HCT116 (cell line): ENCODE results near the gene TTC21B. TPM values are rescaled to one million over a fixed set of nuclear protein-coding genes. Genes with fewer than 3 reads are reported as not detected.

Source experiments
- ATAC-seq: fragments of 200-7000 bp; cut with Tn5 transposase; 2 replicates; pipeline ENCODE4 v1.9.1; 2020; ENCODE audit warnings: mild to moderate bottlenecking, moderate library complexity
- BruUV-seq: library from RNA; stranded (reverse); fragments of 400-500 nt; replicated peaks from 2 replicates; lab custom pipeline; 2021; lab: Mats Ljungman, UMichigan
- CTCF ChIA-PET: fragments of 300-600 bp; sonication (Branson Sonifier 250); formaldehyde crosslinking; loops from one replicate; lab custom pipeline; 2021; ENCODE audit warnings: antibody characterized with exemption; lab: Charles Lee
- POLR2A ChIA-PET: fragments of 300-600, 350-600 bp; sonication (Branson Sonifier 250); formaldehyde crosslinking; loops from one replicate; lab custom pipeline; 2021; ENCODE audit warnings: antibody characterized with exemption; lab: Charles Lee
- RAD21 ChIA-PET, 2 experiments: fragments of 300-600 bp; sonication (Branson Sonifier 250); formaldehyde crosslinking; loops; one replicate each; lab custom pipeline; 2023; ENCODE audit warnings: low total read pairs in 2 of 2; ENCODE audit not compliant: uncharacterized antibody in 2 of 2, unreplicated experiment in 2 of 2, low non-redundant PET in 1 of 2; lab: Charles Lee
- DNase-seq: peaks from one replicate; pipeline ENCODE4 v3.0.0-alpha.2; 2010; ENCODE audit warnings: low read depth, low spot score
- H2AFZ ChIP-seq: fragments of 200-600 bp; shearing (Covaris generic), sonication (generic); 2 replicates; pipeline ENCODE4 v1.6.1; 2017; ENCODE audit warnings: low read depth, mixed run types, mixed read lengths, antibody characterized with exemption, low read length; ENCODE audit not compliant: poor library complexity, severe bottlenecking
- H3K27ac ChIP-seq: 2 replicates; pipeline ENCODE4 v1.5.1; 2012; ENCODE audit warnings: low read depth, low read length
- H3K27me3 ChIP-seq: fragments of 200-600 bp; sonication (generic); 2 replicates; pipeline ENCODE4 v1.6.1; 2016; ENCODE audit warnings: mixed run types, low read length, mixed read lengths; ENCODE audit not compliant: insufficient read depth
- H3K36me3 ChIP-seq, 2 experiments: fragments of 200-500 bp in 1 of 2; fragments of 200-600 bp in 1 of 2; sonication (Bioruptor generic) in 1 of 2; sonication (generic) in 1 of 2; 2 replicates each; pipeline versions ENCODE4 v1.5.1 to v1.6.1; 2014 to 2016; ENCODE audit warnings: low read length in 2 of 2, inconsistent platforms in 1 of 2, mixed read lengths in 1 of 2, mixed run types in 1 of 2; ENCODE audit not compliant: insufficient read depth in 2 of 2, control insufficient read depth in 1 of 2
- H3K4me1 ChIP-seq, 2 experiments: fragments of 200-600 bp in 1 of 2; sonication (generic) in 1 of 2; 2 replicates each; pipeline versions ENCODE4 v1.5.1 to v1.6.1; 2012 to 2017; ENCODE audit warnings: low read length in 2 of 2, inconsistent platforms in 1 of 2, mild to moderate bottlenecking in 1 of 2, mixed read lengths in 1 of 2, mixed run types in 1 of 2, moderate library complexity in 1 of 2; ENCODE audit not compliant: insufficient read depth in 2 of 2, control insufficient read depth in 1 of 2
- H3K4me2 ChIP-seq: fragments of 200-600 bp; sonication (generic); 2 replicates; pipeline ENCODE4 v1.6.1; 2017; ENCODE audit warnings: mixed run types, low read length, mixed read lengths
- H3K4me3 ChIP-seq, 2 experiments: fragments of 200-600 bp in 1 of 2; sonication (generic) in 1 of 2; replicated peaks in 1 of 2; 2 replicates each; pipeline ENCODE4 v1.5.1; 2011 to 2016; ENCODE audit warnings: low read length in 2 of 2, control low read depth in 1 of 2, low read depth in 1 of 2, mild to moderate bottlenecking in 1 of 2, mixed read lengths in 1 of 2, mixed run types in 1 of 2
- H3K79me2 ChIP-seq: fragments of 200-600 bp; sonication (generic); 2 replicates; pipeline ENCODE4 v1.6.1; 2017; ENCODE audit warnings: mild to moderate bottlenecking, mixed run types, low read length, moderate library complexity, mixed read lengths; ENCODE audit not compliant: insufficient read depth
- H3K9ac ChIP-seq: fragments of 200-600 bp; sonication (generic); 2 replicates; pipeline ENCODE4 v1.6.1; 2016; ENCODE audit warnings: low read length, mixed read lengths
- H3K9me2 ChIP-seq: fragments of 200-600 bp; sonication (generic), shearing (Covaris generic); 2 replicates; pipeline ENCODE4 v1.6.1; 2017; ENCODE audit warnings: mixed run types, mild to moderate bottlenecking, moderate library complexity; ENCODE audit not compliant: insufficient read depth
- H3K9me3 ChIP-seq, 2 experiments: fragments of 200-500 bp in 1 of 2; fragments of 200-600 bp in 1 of 2; sonication (Bioruptor generic) in 1 of 2; sonication (generic) in 1 of 2; 2 replicates each; pipeline ENCODE4 v1.6.1; 2014 to 2017; ENCODE audit warnings: low read length in 2 of 2, mixed read lengths in 2 of 2, inconsistent platforms in 1 of 2, low read depth in 1 of 2, mild to moderate bottlenecking in 1 of 2, mixed run types in 1 of 2, moderate library complexity in 1 of 2; ENCODE audit not compliant: control insufficient read depth in 1 of 2, insufficient read depth in 1 of 2
- H4K20me1 ChIP-seq: fragments of 200-600 bp; sonication (generic), shearing (Covaris generic); 2 replicates; pipeline ENCODE4 v1.6.1; 2017; ENCODE audit warnings: mixed run types, mild to moderate bottlenecking, moderate library complexity; ENCODE audit not compliant: insufficient read depth
- ATF3 ChIP-seq: IDR thresholded peaks from 2 replicates; pipeline ENCODE4 v1.6.1; 2012
- CBX3 ChIP-seq: IDR thresholded peaks from 2 replicates; pipeline ENCODE4 v1.6.1; 2012; ENCODE audit warnings: low read depth
- CEBPB ChIP-seq: IDR thresholded peaks from 2 replicates; pipeline ENCODE4 v1.6.1; 2012; ENCODE audit warnings: low read depth
- EZH2phosphoT487 ChIP-seq: fragments of 200-600 bp; IDR thresholded peaks from 2 replicates; pipeline ENCODE4 v1.6.1; 2018; ENCODE audit warnings: antibody characterized with exemption, borderline replicate concordance
- POLR2A ChIP-seq: IDR thresholded peaks from 2 replicates; pipeline ENCODE4 v1.7.0; 2011; ENCODE audit warnings: borderline replicate concordance; ENCODE audit not compliant: insufficient read depth, insufficient read length; ENCODE audit errors: extremely low read depth
- RAD21 ChIP-seq: IDR thresholded peaks from 2 replicates; pipeline ENCODE4 v1.6.1; 2012; ENCODE audit warnings: low read depth, mild to moderate bottlenecking
- REST ChIP-seq: IDR thresholded peaks from 2 replicates; pipeline ENCODE4 v1.6.1; 2012; ENCODE audit warnings: low read depth
- SRF ChIP-seq: IDR thresholded peaks from 2 replicates; pipeline ENCODE4 v1.6.1; 2012; ENCODE audit warnings: low read depth
- YY1 ChIP-seq: IDR thresholded peaks from 2 replicates; pipeline ENCODE4 v1.6.1; 2011; ENCODE audit warnings: low read length, low read depth, moderate library complexity, mild to moderate bottlenecking; ENCODE audit not compliant: insufficient replicate concordance; ENCODE audit errors: extremely low read depth
- ZBTB33 ChIP-seq: IDR thresholded peaks from 2 replicates; pipeline ENCODE4 v1.6.1; 2011; ENCODE audit warnings: mild to moderate bottlenecking, low read length, moderate library complexity; ENCODE audit not compliant: insufficient replicate concordance; ENCODE audit errors: extremely low read depth
- ZFX ChIP-seq: fragments of 450-650 bp; IDR thresholded peaks from 2 replicates; pipeline ENCODE4 v1.6.1; 2017
- intact Hi-C: fragments of 100-400 bp; cut with micrococcal nuclease; formaldehyde crosslinking; loops from 2 replicates; pipeline ENCODE4 v1.10.0; 2022
- total RNA-seq: library from RNA; stranded (reverse); gene quantifications from one replicate; pipeline ENCODE4 v1.2.1, GENCODE V29; 2021; ENCODE audit not compliant: unreplicated experiment

Gene TTC21B
- total RNA-seq, 1 experiment from 2014 or later, result 12.2 TPM

- Histone ChIP-seq H3K4me2 (no peak overlapping the region), H3K27ac (no peak overlapping the region), H3K4me1 (no peaks in the 10 kb centered on the region), H3K4me3 (no peak overlapping the region), H3K79me2 (no peaks in the 10 kb centered on the region), H3K36me3 (peaks cover 4 to 9% of the 10 kb centered on the region in 2 experiments; a peak in 2 of 4 replicates), H3K9ac (no peak overlapping the region), H3K9me2 (no peaks in the 10 kb centered on the region), H3K9me3 (no peaks in the 10 kb centered on the region), H4K20me1 (no peaks in the 10 kb centered on the region), H2AFZ (no peak overlapping the region), H3K27me3 (no peaks in the 10 kb centered on the region)
- intact Hi-C loops, result no loop called here
- no TSS peak for BruUV-seq
- no peak for DNase-seq
- ATAC-seq, result no peak
- RAD21 ChIA-PET, result interaction anchor here in 1 of 2 experiments (0.6 kb wide), 1 partner anchor 520 kb away, joined by 3 read pairs; no protein-coding TSS in a partner anchor
- CTCF ChIA-PET, result no interaction called here
- no peak for TF ChIP-seq YY1
- no peak for TF ChIP-seq CBX3
- TF ChIP-seq POLR2A, result no peak
- TF ChIP-seq SRF, result no peak
- no peak for TF ChIP-seq EZH2phosphoT487
- TF ChIP-seq CEBPB, result no peak
- TF ChIP-seq ZFX, result no peak
- TF ChIP-seq ATF3, result no peak
- no peak for TF ChIP-seq REST
- TF ChIP-seq ZBTB33, result no peak
- no peak for TF ChIP-seq RAD21
- POLR2A ChIA-PET, result no interaction called here
Observed at GRCh38 chr2:165898381-165898780, 55.2 kb downstream of the TTC21B start.
